ENCODE measurements around the gene HOXB5.
A peak's percentile ranks its signal among the peaks of the same experiment; 100 is the strongest.

Gene HOXB5

GRCh38 chr17:48608494-48608834 is 14.9 kb upstream of the HOXB5 start:
- ChIA-PET CTCF (interaction anchor here (0.6 to 2.4 kb wide), 8 partner anchors 10 to 633 kb away, joined by 3 to 12 read pairs (median 3); no protein-coding TSS in a partner anchor), POLR2A (interaction anchor here (1.2 to 2.4 kb wide), 2 partner anchors 7 to 560 kb away, joined by 3 to 8 read pairs; no protein-coding TSS in a partner anchor)
- Histone ChIP-seq H3K27ac (ENCODE audit: extremely low read depth, low read depth, low read length) (no peak overlapping the region), H3K36me3 (ENCODE audit: control insufficient read depth in 2 of 2, insufficient read depth in 1 of 2, low read length in 2 of 2) (peaks cover 7 to 15% of the 10 kb centered on the region in 2 experiments), H3K4me3 (ENCODE audit: low read depth, low read length) (no peak overlapping the region), H3K4me1 (ENCODE audit: control insufficient read depth, insufficient read depth, low read length) (peaks cover 26% of the 10 kb centered on the region), H3K9me3 (ENCODE audit: control insufficient read depth, insufficient read depth, low read depth, low read length) (no peaks in the 10 kb centered on the region)
- TF ChIP-seq BCL11A (tag by site-specific recombination; IDR thresholded peaks at IDR 0.05; ENCODE audit: low read depth) (no peak), ZBTB8A (tag by site-specific recombination; IDR thresholded peaks at IDR 0.05) (peak; percentile 34; the same call in 1 of the 2 replicates), SP3 (tag by site-specific recombination; IDR thresholded peaks at IDR 0.05) (no peak), ZNF621 (tag by site-specific recombination; IDR thresholded peaks at IDR 0.05) (no peak)

GRCh38 chr17:48606892-48607614 is 13.5 kb upstream of the HOXB5 start:
- peaks cover 24% of the 10 kb centered on the region for H3K4me1 ChIP-seq (ENCODE audit: control insufficient read depth, insufficient read depth, low read length)
- no peak overlapping the region for H3K4me3 ChIP-seq (ENCODE audit: low read depth, low read length)
- ChIA-PET POLR2A (interaction anchor here (1.1 kb wide), 1 partner anchor 19 kb away, joined by 6 read pairs; the partner anchor contains the start of gene HOXB9), CTCF (interaction anchor here (0.6 to 2.0 kb wide), 2 partner anchors 265 to 271 kb away, joined by 3 to 4 read pairs; no protein-coding TSS in a partner anchor)
- peaks cover 7 to 15% of the 10 kb centered on the region in 2 experiments for H3K36me3 ChIP-seq (ENCODE audit: control insufficient read depth in 2 of 2, insufficient read depth in 1 of 2, low read length in 2 of 2)
- H3K27ac ChIP-seq (ENCODE audit: extremely low read depth, low read depth, low read length), result peak overlapping the region; percentile 17; the same call in 1 of the 2 replicates
- TF ChIP-seq BCL11B (tag by site-specific recombination; IDR thresholded peaks at IDR 0.05; ENCODE audit: low read depth) (no peak), ZBTB10 (tag by site-specific recombination; IDR thresholded peaks at IDR 0.05) (peak; percentile 62; the same call in 1 of the 2 replicates), ZFP41 (tag by site-specific recombination; IDR thresholded peaks at IDR 0.05; ENCODE audit: borderline replicate concordance) (no peak)
- no peaks in the 10 kb centered on the region for H3K9me3 ChIP-seq (ENCODE audit: control insufficient read depth, insufficient read depth, low read depth, low read length)

- CTCF ChIA-PET, result interaction anchor here (0.6 to 2.0 kb wide), 2 partner anchors 270 to 280 kb away, joined by 3 to 4 read pairs; no protein-coding TSS in a partner anchor
- POLR2A ChIA-PET, result no interaction called here
Observed at GRCh38 chr17:48605991-48606891, 12.7 kb upstream of the HOXB5 start.

More at GRCh38 chr17:48605991-48606891, 12.7 kb upstream of the HOXB5 start:
- TF ChIP-seq ZNF169 (tag by site-specific recombination; IDR thresholded peaks at IDR 0.05) (no peak), MYNN (tag by site-specific recombination; IDR thresholded peaks at IDR 0.05; ENCODE audit: borderline replicate concordance) (no peak), ZNF596 (tag by site-specific recombination; IDR thresholded peaks at IDR 0.05) (peak; percentile 57; the same call in 1 of the 2 replicates), ZNF18 (tag by site-specific recombination; IDR thresholded peaks at IDR 0.05) (peak; percentile 87), ZNF10 (tag by site-specific recombination; IDR thresholded peaks at IDR 0.05) (no peak), ZBTB8A (tag by site-specific recombination; IDR thresholded peaks at IDR 0.05) (0 out of 2 replicates have a peak, but pooled peaks have one; percentile 18), ZNF37A (tag by site-specific recombination; IDR thresholded peaks at IDR 0.05) (no peak), ZNF600 (tag by site-specific recombination; IDR thresholded peaks at IDR 0.05) (peak; percentile 50; the same call in 1 of the 2 replicates)
- Histone ChIP-seq H3K36me3 (ENCODE audit: control insufficient read depth in 2 of 2, insufficient read depth in 1 of 2, low read length in 2 of 2) (peaks cover 7 to 15% of the 10 kb centered on the region in 2 experiments), H3K4me1 (ENCODE audit: control insufficient read depth, insufficient read depth, low read length) (peaks cover 29% of the 10 kb centered on the region), H3K27ac (ENCODE audit: extremely low read depth, low read depth, low read length) (peak overlapping the region; percentile 86; the same call in 1 of the 2 replicates), H3K4me3 (ENCODE audit: low read depth, low read length) (no peak overlapping the region), H3K9me3 (ENCODE audit: control insufficient read depth, insufficient read depth, low read depth, low read length) (no peaks in the 10 kb centered on the region)
